Left lobe of liver (tissue), 2 donors: ENCODE data around the gene WDR76. TPM values are rescaled to one million over a fixed set of nuclear protein-coding genes. Genes with fewer than 3 reads are reported as not detected.

Experiments
- ATAC-seq: fragments of 200-7000 bp; cut with Tn5 transposase; one replicate; pipeline ENCODE4 v1.9.1; 2020; ENCODE audit warnings: mild to moderate bottlenecking, moderate library complexity
- DNase-seq: peaks from one replicate; pipeline ENCODE4 v3.0.0-alpha.2; 2020; ENCODE audit warnings: low spot score
- total RNA-seq: library from RNA; stranded (reverse); gene quantifications from one replicate; pipeline ENCODE4 v1.2.1, GENCODE V29; 2021
- donor health status: DM: no; HTN: no; CAD: no; lungs with moderate emphysema.
- donor health status: DM: no; HTN: yes; CAD: no.

WDR76 gene
- total RNA-seq, 1 donor from 2014 or later: 0.86 TPM

DNA sequence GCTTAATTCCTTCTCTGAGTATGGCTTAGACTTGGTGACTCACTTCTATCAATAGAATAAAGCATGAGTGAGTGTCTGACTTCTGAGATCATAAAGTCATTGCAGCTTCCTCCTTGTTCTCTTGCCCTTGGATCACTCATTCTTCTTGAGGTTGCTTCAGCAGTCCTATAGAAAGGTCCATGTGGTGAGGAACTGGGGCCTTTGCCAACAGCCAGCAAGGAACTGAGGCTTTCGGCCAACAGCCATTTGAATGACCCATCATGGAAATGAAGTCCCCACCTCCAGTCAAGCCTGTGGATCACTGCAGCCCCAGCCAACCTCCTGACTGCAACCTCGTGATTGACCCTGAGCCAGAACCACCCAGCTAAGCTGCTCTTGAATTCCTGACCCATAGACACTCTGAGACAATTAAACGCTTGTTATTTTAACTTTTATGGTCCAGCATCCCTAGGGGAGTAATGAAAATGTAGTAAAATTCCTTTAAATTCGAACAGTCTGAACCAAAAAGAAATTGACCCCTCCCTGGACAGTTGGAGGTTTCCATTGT lies 84.5 kb downstream of the WDR76 start:
- no peak for ATAC-seq

DNA sequence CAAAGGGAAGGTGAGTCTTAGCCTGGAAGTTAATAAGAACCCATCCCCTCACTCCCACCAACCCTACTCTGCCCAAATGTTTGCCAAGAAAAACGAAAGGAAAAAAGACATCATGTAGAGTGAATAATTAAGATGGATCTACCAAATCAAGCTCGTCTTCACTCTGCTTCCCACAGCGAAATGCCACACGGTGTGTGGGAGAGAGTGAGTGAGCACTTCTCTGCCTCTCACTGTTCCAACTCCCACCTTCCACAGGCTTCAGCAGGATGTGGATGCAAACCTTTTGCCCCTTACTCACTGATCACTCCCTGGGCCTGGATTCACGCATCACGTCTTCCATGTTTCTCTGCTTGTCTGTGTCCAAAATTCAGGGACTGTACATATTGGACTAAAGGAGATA lies 85.4 kb downstream of the WDR76 start:
- no peak for ATAC-seq
- no peak for DNase-seq

More for the DNA sequence above, 84.5 kb downstream of the WDR76 start:
- DNase-seq: no peak

DNA sequence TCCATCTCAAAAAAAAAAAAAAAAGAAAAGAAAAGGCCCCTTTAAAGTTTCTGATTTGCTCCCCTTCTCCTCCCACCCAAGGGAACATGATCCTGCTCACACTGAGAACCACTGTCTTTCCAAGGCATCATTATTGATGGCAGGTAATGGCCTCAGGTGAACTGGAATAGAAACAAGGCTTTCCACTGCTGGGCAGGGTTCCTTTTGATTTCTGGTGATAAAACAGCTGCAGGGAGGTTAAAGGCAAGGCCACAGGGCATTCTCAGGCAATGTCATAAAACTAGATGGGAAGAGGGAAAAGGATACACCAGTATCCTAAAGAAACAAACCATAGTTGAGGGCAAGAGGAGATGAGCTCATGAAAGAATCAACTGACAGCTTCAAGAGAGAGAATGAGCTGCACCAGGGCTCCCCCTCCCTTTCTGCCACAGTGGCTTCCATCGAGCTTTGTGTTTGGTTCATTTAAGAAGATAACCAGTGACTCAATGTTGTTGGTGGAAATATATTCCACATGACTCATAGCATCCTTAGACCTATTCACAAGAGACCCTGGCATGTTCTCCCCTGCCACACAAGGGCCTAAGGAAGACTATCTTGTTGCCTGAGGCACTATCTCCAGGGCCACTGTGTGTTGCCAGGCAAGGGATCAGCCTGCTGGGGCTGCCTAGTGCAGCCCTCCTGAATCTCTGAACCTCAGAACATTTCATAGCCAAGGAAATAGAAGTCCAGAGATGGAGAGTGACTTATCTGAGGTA lies 86.4 kb downstream of the WDR76 start:
- DNase-seq (no peak), ATAC-seq (no peak)

DNA sequence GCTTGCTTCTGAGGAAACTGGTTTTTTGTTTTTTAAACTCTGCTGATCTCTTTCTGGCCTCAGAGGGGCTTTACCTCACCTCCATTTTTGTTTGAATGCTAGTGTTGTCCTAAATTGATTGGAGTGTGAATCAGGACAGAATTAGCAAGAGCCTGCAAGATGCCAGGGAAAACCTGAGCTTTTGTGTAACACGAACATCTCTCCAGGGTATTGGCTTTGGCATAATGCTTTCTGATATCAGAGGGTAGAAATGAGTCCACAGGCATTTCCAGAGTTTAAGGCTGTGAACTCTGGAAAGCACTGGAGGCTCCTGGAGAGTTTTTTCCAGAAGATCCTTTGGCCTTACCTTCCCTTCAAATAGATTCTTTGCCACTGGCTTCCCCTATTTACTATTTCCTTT lies 87.1 kb downstream of the WDR76 start:
- no peak for DNase-seq
- ATAC-seq: no peak

DNA sequence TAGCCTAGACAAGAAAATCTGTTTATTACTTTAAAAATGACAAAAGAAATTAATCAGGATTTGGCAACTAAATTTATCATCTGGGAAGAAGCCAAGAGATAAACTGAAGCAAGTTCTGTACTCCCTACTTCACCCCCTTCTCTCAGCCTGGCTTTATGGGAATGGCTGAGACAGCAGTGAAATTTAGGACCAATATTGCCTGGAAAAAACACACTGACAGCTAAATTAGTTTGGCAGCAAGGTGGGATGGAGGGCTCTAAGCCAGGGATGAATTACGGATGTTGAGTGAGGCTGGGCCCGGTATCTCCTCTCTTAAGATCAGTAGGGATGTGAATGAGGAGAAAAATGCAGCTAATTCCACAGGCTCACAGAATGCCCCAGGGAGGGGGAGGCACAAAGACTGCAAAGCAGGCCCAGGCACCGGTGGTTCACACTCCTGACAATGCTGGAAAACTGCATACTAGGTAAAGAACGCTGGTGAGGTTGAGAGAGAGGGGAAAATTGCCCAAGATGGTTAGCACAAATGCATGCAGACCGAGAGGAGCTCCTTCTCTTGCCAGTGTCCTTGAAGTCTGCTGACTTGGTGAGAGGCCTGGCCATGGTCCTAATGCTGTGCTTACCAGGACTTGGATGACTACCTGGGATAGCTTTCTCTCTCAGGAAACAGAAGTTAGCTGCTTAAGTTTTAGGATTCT lies 89.0 kb downstream of the WDR76 start:
- no peak for ATAC-seq

DNA sequence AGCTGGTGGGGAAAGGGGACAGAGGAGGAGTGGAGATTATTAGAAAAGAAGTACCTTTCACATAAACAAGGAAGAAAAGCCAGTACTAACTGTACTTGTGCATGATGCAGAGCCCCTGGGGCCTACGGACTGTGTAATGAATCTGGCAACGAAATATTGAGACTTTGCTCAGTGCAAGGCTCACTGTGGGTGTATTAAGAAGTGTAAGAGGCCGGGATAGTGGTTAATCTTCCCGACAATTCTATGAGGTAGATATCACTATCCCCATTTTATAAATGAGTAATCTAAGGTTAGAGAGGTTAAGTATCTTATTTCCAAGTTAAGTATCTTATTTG lies 89.5 kb downstream of the WDR76 start:
- ATAC-seq: no peak
- no peak for DNase-seq

More for the DNA sequence above, 89.0 kb downstream of the WDR76 start:
- DNase-seq: no peak

Other genes with a start within 250 kb of the WDR76 start
- 20.6 TPM for gene PPIP5K1, start 236.8 kb upstream of the WDR76 start, total RNA-seq
- gene CKMT1B, start 233.0 kb upstream of the WDR76 start, total RNA-seq: 0.55 TPM
- gene STRC, start 208.2 kb upstream of the WDR76 start, total RNA-seq: 0.53 TPM
- 1.8 TPM for gene CATSPER2, start 178.2 kb upstream of the WDR76 start, total RNA-seq
- not detected for gene CKMT1A, start 133.1 kb upstream of the WDR76 start, total RNA-seq
- gene PDIA3, start 80.6 kb upstream of the WDR76 start, total RNA-seq: 425 TPM
- gene ELL3, start 50.0 kb upstream of the WDR76 start, total RNA-seq: 2.4 TPM
- 515 TPM for gene SERF2, start 34.7 kb upstream of the WDR76 start, total RNA-seq
- 0.18 TPM for gene SERINC4, start 26.8 kb upstream of the WDR76 start, total RNA-seq
- 8.6 TPM for gene HYPK, start 26.4 kb upstream of the WDR76 start, total RNA-seq
- gene MFAP1, start 2.3 kb upstream of the WDR76 start, total RNA-seq: 7.0 TPM